Mammary epithelial cell (primary cell): ENCODE data around the gene VSX1.

Source experiments
- CTCF ChIP-seq, 2 donors: IDR thresholded peaks in 1 of 2; conservative IDR thresholded peaks in 1 of 2; 2 replicates each; pipeline ENCODE4 v1.5.1; 2011 to 2012; ENCODE audit warnings: inconsistent platforms in 2 of 2, low read length in 2 of 2, mild to moderate bottlenecking in 2 of 2, control low read depth in 1 of 2, low read depth in 1 of 2; ENCODE audit not compliant: insufficient read depth in 1 of 2; ENCODE audit errors: extremely low read depth in 1 of 2
- EZH2 ChIP-seq: IDR thresholded peaks from 2 replicates; pipeline ENCODE4 v1.6.1; 2012; ENCODE audit warnings: low read length, inconsistent platforms, borderline replicate concordance

- no peak for TF ChIP-seq EZH2
- TF ChIP-seq CTCF (conservative IDR thresholded peaks at IDR 0.05 in 1 of 2, IDR thresholded peaks at IDR 0.05 in 1 of 2; ENCODE audit: extremely low read depth in 1 of 2, insufficient read depth in 1 of 2, low read depth in 1 of 2, low read length in 2 of 2): no peak
Observed at GRCh38 chr20:25129908-25130307, 48.0 kb upstream of the VSX1 start.
